Breast epithelium (tissue), 4 donors: ENCODE results near the gene RNF212. TPM values are rescaled to one million over a fixed set of nuclear protein-coding genes. Genes with fewer than 3 reads are reported as not detected.
A peak's percentile ranks its signal among the peaks of the same experiment; 100 is the strongest.

Experiments used
- DNase-seq, 2 donors: peaks; one replicate each; pipeline ENCODE4 v3.0.0-alpha.2; 2019; ENCODE audit warnings: low spot score in 2 of 2
- H3K27ac ChIP-seq, 2 donors: fragments of 200-600 bp; sonication (generic) in 1 of 2; one replicate each; pipeline ENCODE4 v1.5.1; 2016 to 2019; ENCODE audit warnings: mild to moderate bottlenecking in 1 of 2
- H3K27me3 ChIP-seq, 2 donors: fragments of 200-600 bp; sonication (generic) in 1 of 2; one replicate each; pipeline versions ENCODE4 v1.5.1 to v1.6.0; 2017 to 2019; ENCODE audit warnings: control low read depth in 1 of 2, mild to moderate bottlenecking in 1 of 2
- H3K36me3 ChIP-seq: fragments of 200-600 bp; one replicate; pipeline ENCODE4 v1.5.1; 2019
- H3K4me1 ChIP-seq, 2 donors: fragments of 200-600 bp; sonication (generic); one replicate each; pipeline ENCODE4 v1.5.1; 2016 to 2019; ENCODE audit warnings: control low read depth in 1 of 2
- H3K4me3 ChIP-seq, 3 donors: fragments of 200-600 bp; sonication (generic); 1 replicate in 2 of 3; 2 replicates in 1 of 3; pipeline ENCODE4 v1.5.1; 2016 to 2019; ENCODE audit warnings: mild to moderate bottlenecking in 3 of 3, moderate library complexity in 2 of 3
- H3K9me3 ChIP-seq, 2 donors: fragments of 200-600 bp; sonication (generic) in 1 of 2; one replicate each; pipeline ENCODE4 v1.5.1; 2016 to 2019; ENCODE audit warnings: control low read depth in 1 of 2
- CTCF ChIP-seq, 3 donors: fragments of 450-650 bp; IDR thresholded peaks; one replicate each; pipeline ENCODE4 v1.5.1; 2016 to 2017; ENCODE audit warnings: antibody characterized with exemption in 3 of 3, mild to moderate bottlenecking in 3 of 3, moderate library complexity in 3 of 3
- POLR2A ChIP-seq: fragments of 450-650 bp; IDR thresholded peaks from one replicate; pipeline ENCODE4 v1.6.1; 2016; ENCODE audit warnings: antibody characterized with exemption, mild to moderate bottlenecking, moderate library complexity
- POLR2AphosphoS5 ChIP-seq, 3 donors: sonication (generic); formaldehyde crosslinking; IDR thresholded peaks; one replicate each; pipeline ENCODE4 v1.6.1; 2017; ENCODE audit warnings: antibody characterized with exemption in 3 of 3
- intact Hi-C: fragments of 100-400 bp; cut with DNase I; formaldehyde crosslinking; loops from one replicate; pipeline ENCODE4 v1.15.1; 2023; ENCODE audit warnings: low total_unique reads
- total RNA-seq, 3 donors: library from RNA; depleted of rRNA; stranded (reverse); fragments of >200 nt; gene quantifications; one replicate each; pipeline ENCODE4 v1.1.0, GENCODE V29; 2016

The RNF212 gene
- total RNA-seq, 3 donors from 2014 or later = 5.1 to 15.7 (median 6.4) TPM

GRCh38 chr4:1150875-1151274, 37.5 kb upstream of the RNF212 start:
- H3K4me1 ChIP-seq = no peaks in the 10 kb centered on the region
- H3K4me3 ChIP-seq = no peak overlapping the region
- H3K27ac ChIP-seq = no peak overlapping the region
- no peak for DNase-seq
- TF ChIP-seq POLR2A (no peak), POLR2AphosphoS5 (IDR thresholded peaks at IDR 0.05) (no peak), CTCF (IDR thresholded peaks at IDR 0.05) (no peak)
- intact Hi-C loops = no loop called here
- H3K9me3 ChIP-seq = no peaks in the 10 kb centered on the region
- H3K36me3 ChIP-seq = no peaks in the 10 kb centered on the region
- H3K27me3 ChIP-seq = no peaks in the 10 kb centered on the region

DNA sequence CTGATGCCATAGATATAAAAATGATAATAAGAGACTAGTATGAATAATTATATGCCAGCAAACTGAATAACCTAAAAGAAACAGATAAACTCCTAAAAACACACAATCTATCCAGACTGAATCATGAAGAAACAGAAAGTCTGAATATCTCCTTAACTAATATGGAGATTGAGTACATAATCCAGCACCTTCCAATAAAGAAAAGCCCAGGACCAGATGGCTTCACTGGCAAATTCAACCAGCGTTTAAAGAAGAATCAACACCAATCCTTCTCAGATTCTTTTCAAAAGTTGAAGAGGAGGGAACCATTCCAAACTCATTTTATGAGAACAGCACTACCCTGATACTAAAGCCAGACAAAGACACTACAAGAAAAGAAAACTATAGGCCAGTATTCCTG, 26.5 kb upstream of the RNF212 start:
- intact Hi-C loops = no loop called here
- no peak overlapping the region for H3K27ac ChIP-seq
- no peaks in the 10 kb centered on the region for H3K9me3 ChIP-seq
- no peak overlapping the region for H3K4me3 ChIP-seq
- DNase-seq = no peak
- no peaks in the 10 kb centered on the region for H3K4me1 ChIP-seq
- H3K27me3 ChIP-seq = no peaks in the 10 kb centered on the region
- TF ChIP-seq POLR2A = no peak
- no peak for TF ChIP-seq CTCF (IDR thresholded peaks at IDR 0.05)
- no peaks in the 10 kb centered on the region for H3K36me3 ChIP-seq

GRCh38 chr4:1137850-1138249, 24.5 kb upstream of the RNF212 start:
- Histone ChIP-seq H3K36me3 (no peaks in the 10 kb centered on the region), H3K4me1 (no peaks in the 10 kb centered on the region), H3K27me3 (no peaks in the 10 kb centered on the region), H3K4me3 (peak overlapping the region in 1 of 3 donors; percentile 0), H3K9me3 (no peaks in the 10 kb centered on the region), H3K27ac (no peak overlapping the region)
- no peak for DNase-seq
- intact Hi-C loops = no loop called here
- TF ChIP-seq POLR2AphosphoS5 (IDR thresholded peaks at IDR 0.05) = no peak
- no peak for TF ChIP-seq POLR2A
- no peak for TF ChIP-seq CTCF (IDR thresholded peaks at IDR 0.05)

- H3K36me3 ChIP-seq = no peaks in the 10 kb centered on the region
- H3K4me3 ChIP-seq = peak overlapping the region in 1 of 3 donors; percentile 0
These were observed 23.9 kb upstream of the RNF212 start for GRCh38 chr4:1137063-1137776.

More at GRCh38 chr4:1137063-1137776, 23.9 kb upstream of the RNF212 start:
- TF ChIP-seq POLR2A (no peak), CTCF (IDR thresholded peaks at IDR 0.05) (no peak), POLR2AphosphoS5 (IDR thresholded peaks at IDR 0.05) (no peak)
- no peak for DNase-seq
- no peaks in the 10 kb centered on the region for H3K4me1 ChIP-seq
- no peaks in the 10 kb centered on the region for H3K27me3 ChIP-seq
- H3K27ac ChIP-seq = no peak overlapping the region
- no peaks in the 10 kb centered on the region for H3K9me3 ChIP-seq
- intact Hi-C loops = no loop called here
